Kidney (tissue), 14 donors: ENCODE results near the gene PLD4. TPM values are rescaled to one million over a fixed set of nuclear protein-coding genes. Genes with fewer than 3 reads are reported as not detected.
"Not testable (repeated sequence)": the region's sequence is repeated elsewhere in the genome, so short reads cannot be mapped to it uniquely, and the experiment has no call there.

Source experiments
- DNase-seq, 5 donors: peaks; one replicate each; pipeline ENCODE4 v3.0.0-alpha.2; 2013 to 2020
- FAIRE-seq: peaks from 2 replicates; lab custom pipeline; 2012; peaks lifted over from hg19 to GRCh38; lab: Jason Lieb, UNC
- H3K27ac ChIP-seq, 2 donors: one replicate each; pipeline ENCODE4 v1.7.0; 2013; ENCODE audit warnings: low read depth in 2 of 2, low read length in 2 of 2, inconsistent platforms in 1 of 2
- H3K27me3 ChIP-seq: one replicate; pipeline ENCODE4 v1.7.1; 2013; ENCODE audit warnings: low read length, inconsistent platforms; ENCODE audit not compliant: control insufficient read depth, insufficient read depth
- H3K36me3 ChIP-seq, 3 donors: one replicate each; pipeline versions ENCODE4 v1.7.0 to v1.7.1; 2013; ENCODE audit warnings: low read length in 3 of 3, control low read depth in 1 of 3, inconsistent platforms in 1 of 3; ENCODE audit not compliant: insufficient read depth in 3 of 3, control insufficient read depth in 2 of 3
- H3K4me1 ChIP-seq, 3 donors: one replicate each; pipeline versions ENCODE4 v1.7.0 to v1.7.1; 2013; ENCODE audit warnings: low read length in 3 of 3, inconsistent platforms in 1 of 3, low read depth in 1 of 3; ENCODE audit not compliant: control insufficient read depth in 2 of 3, insufficient read depth in 2 of 3
- H3K4me3 ChIP-seq, 3 donors: one replicate each; pipeline versions ENCODE4 v1.7.0 to v1.8.1; 2013; ENCODE audit warnings: low read length in 3 of 3, control low read depth in 1 of 3, inconsistent platforms in 1 of 3
- H3K9ac ChIP-seq, 3 donors: one replicate each; pipeline versions ENCODE4 v1.7.0 to v1.7.1; 2013; ENCODE audit warnings: low read length in 3 of 3, control low read depth in 1 of 3, inconsistent platforms in 1 of 3
- H3K9me3 ChIP-seq, 3 donors: one replicate each; pipeline versions ENCODE4 v1.7.0 to v1.7.1; 2013; ENCODE audit warnings: low read length in 3 of 3, control low read depth in 1 of 3, inconsistent platforms in 1 of 3; ENCODE audit not compliant: control insufficient read depth in 2 of 3, insufficient read depth in 1 of 3
- intact Hi-C: fragments of 100-400 bp; cut with DNase I; formaldehyde crosslinking; loops from one replicate; pipeline ENCODE4 v1.11.1; 2022
- polyA plus RNA-seq: library from polyadenylated mRNA; stranded (reverse); fragments of 350-450 nt; fragmentation: Illumina TruSeq; extraction: RNeasy Lipid Tissue Mini Kit (QIAGEN cat#74804); gene quantifications from one replicate; pipeline ENCODE4 v1.2.3, GENCODE V29; 2014; ENCODE audit warnings: low read depth, low replicate concordance; ENCODE audit not compliant: insufficient read depth
- total RNA-seq: library from RNA; stranded (reverse); fragmentation: NEBNext Ultra II Directional; extraction: Animal tissue kit (Norgen Biotek cat#: 25700); gene quantifications from one replicate; pipeline ENCODE4 v1.2.1, GENCODE V29; 2021
- TF ChIP-seq, protein P1 (sequence below): IDR thresholded peaks from 3 replicates; pipeline ENCODE4 v1.5.1; 2012; ENCODE audit warnings: mild to moderate bottlenecking, moderate library complexity, borderline replicate concordance; ENCODE audit not compliant: insufficient read depth; ENCODE audit errors: extremely low read depth
- donor health status: control.
- donor health status: control.
- donor health status: control.
- donor health status: control.
- donor health status: control.
- donor health status: DM: yes; HTN: yes; CAD: no.
- donor health status: Normal renal cell carcinoma (clear cell type).

PLD4 gene
- total and polyA plus RNA-seq, 2 donors from 2014 or later = 3.2 TPM; not detected in 1

- peaks cover 0 to 4% (median 0%) of the 10 kb centered on the region in 3 donors for H3K36me3 ChIP-seq
- no peak overlapping the region for H3K27ac ChIP-seq
- intact Hi-C loops = no loop called here
- no peaks in the 10 kb centered on the region for H3K4me1 ChIP-seq
- DNase-seq = peak in 2 of 5 donors; percentile 32 to 76
- no peaks in the 10 kb centered on the region for H3K27me3 ChIP-seq
- no peak overlapping the region for H3K4me3 ChIP-seq
- no peak for FAIRE-seq
- TF ChIP-seq, protein P1, sequence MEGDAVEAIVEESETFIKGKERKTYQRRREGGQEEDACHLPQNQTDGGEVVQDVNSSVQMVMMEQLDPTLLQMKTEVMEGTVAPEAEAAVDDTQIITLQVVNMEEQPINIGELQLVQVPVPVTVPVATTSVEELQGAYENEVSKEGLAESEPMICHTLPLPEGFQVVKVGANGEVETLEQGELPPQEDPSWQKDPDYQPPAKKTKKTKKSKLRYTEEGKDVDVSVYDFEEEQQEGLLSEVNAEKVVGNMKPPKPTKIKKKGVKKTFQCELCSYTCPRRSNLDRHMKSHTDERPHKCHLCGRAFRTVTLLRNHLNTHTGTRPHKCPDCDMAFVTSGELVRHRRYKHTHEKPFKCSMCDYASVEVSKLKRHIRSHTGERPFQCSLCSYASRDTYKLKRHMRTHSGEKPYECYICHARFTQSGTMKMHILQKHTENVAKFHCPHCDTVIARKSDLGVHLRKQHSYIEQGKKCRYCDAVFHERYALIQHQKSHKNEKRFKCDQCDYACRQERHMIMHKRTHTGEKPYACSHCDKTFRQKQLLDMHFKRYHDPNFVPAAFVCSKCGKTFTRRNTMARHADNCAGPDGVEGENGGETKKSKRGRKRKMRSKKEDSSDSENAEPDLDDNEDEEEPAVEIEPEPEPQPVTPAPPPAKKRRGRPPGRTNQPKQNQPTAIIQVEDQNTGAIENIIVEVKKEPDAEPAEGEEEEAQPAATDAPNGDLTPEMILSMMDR = no peak
- H3K9me3 ChIP-seq = no peaks in the 10 kb centered on the region
- no peak overlapping the region for H3K9ac ChIP-seq
Measured at GRCh38 chr14:104887623-104888488, 36.8 kb upstream of the PLD4 start.

GRCh38 chr14:104888489-104889374, 35.9 kb upstream of the PLD4 start:
- Histone ChIP-seq H3K9ac (no peak overlapping the region), H3K27me3 (no peaks in the 10 kb centered on the region), H3K9me3 (no peaks in the 10 kb centered on the region), H3K4me1 (no peaks in the 10 kb centered on the region), H3K4me3 (no peak overlapping the region), H3K36me3 (peaks cover 0 to 4% (median 0%) of the 10 kb centered on the region in 3 donors), H3K27ac (no peak overlapping the region)
- DNase-seq (peak in 2 of 5 donors; percentile 39 to 69), FAIRE-seq (no peak)
- intact Hi-C loops = no loop called here
- TF ChIP-seq, protein P1 = no peak

DNA sequence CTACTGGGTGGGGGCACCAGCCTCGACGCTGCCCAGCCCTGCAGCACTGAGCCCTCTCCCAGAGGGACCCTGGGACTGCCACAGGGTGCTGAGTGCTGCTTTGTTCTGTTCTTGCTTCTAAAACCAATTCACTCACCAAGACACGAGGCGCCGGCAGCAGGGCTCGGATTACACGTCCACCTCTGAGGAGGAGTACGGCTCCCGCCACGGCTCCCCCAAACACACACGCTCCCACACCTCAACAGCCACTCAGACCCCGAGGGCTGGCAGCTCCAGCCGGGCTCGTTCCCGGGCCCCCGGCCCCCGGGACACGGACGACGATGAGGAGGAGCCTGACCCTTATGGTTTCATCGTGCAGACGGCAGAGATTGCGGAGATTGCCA, 35.3 kb upstream of the PLD4 start:
- intact Hi-C loops = no loop called here
- Histone ChIP-seq H3K9me3 (no peaks in the 10 kb centered on the region), H3K9ac (no peak overlapping the region), H3K27me3 (no peaks in the 10 kb centered on the region), H3K4me3 (no peak overlapping the region), H3K36me3 (peaks cover 0 to 4% (median 0%) of the 10 kb centered on the region in 3 donors), H3K27ac (no peak overlapping the region), H3K4me1 (peaks cover 0 to 2% (median 0%) of the 10 kb centered on the region in 3 donors)
- peak in 2 of 5 donors; percentile 44 to 54 for DNase-seq
- TF ChIP-seq, protein P1 = no peak
- FAIRE-seq = no peak

DNA sequence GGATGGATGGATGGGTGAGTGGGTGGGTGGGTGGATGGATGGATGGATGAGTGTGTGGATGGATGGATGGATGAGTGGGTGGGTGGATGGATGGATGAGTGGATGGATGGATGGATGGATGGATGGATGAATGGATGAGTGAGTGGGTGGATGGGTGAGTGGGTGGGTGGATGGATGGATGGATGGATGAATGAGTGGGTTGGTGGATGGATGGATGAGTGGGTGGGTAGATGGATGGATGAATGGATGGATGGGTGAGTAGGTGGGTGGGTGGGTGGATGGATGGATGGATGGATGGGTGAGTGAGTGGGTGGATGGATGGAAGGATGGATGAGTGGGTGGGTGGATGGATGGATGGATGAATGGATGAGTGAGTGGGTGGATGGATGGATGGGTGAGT, 34.4 kb upstream of the PLD4 start:
- intact Hi-C loops, H3K9me3 ChIP-seq, H3K36me3 ChIP-seq, DNase-seq, H3K27ac ChIP-seq, H3K4me1 ChIP-seq, H3K27me3 ChIP-seq, H3K9ac ChIP-seq, H3K4me3 ChIP-seq, FAIRE-seq: not testable (repeated sequence)
